Measurements from ENCODE around the gene GLRA3.

DNA sequence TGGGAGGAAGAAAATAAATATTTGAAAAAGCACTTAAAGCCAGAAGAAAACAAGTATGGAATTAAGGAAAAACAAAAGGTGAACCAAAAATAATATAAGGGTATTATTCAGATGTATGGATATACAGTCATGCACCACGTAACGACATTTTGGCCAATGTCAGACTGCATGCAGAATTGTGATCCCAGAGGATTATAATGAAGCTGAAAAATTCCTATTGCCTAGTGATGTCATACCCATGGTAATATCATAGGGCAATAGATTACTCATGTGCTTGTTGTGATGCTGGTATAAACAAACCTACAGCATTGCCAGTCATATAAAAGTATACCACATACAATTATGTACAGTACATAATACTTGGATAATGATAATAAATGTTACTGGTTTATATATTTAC is 20.9 kb downstream of the GLRA3 start:
- TF ChIP-seq RAD21 (IDR thresholded peaks at IDR 0.05; ENCODE audit: low read depth) (no peak), EGR1 (IDR thresholded peaks at IDR 0.05) (no peak), TAF1 (IDR thresholded peaks at IDR 0.05; ENCODE audit: low read depth) (no peak), YY1 (IDR thresholded peaks at IDR 0.05; ENCODE audit: low read depth) (no peak), FOXM1 (IDR thresholded peaks at IDR 0.05; ENCODE audit: borderline replicate concordance, low read depth) (no peak)

All from Ishikawa (cell line).